GM21528 (cell line): ENCODE results near the gene RNFT2.

Experiments used
- ATAC-seq: cut with Tn5 transposase; IDR thresholded peaks from one replicate; pipeline ENCODE4 v1.9.1; 2021; ENCODE audit warnings: mild to moderate bottlenecking, moderate library complexity; ENCODE audit not compliant: unreplicated experiment, low FRiP score

Gene RNFT2

DNA sequence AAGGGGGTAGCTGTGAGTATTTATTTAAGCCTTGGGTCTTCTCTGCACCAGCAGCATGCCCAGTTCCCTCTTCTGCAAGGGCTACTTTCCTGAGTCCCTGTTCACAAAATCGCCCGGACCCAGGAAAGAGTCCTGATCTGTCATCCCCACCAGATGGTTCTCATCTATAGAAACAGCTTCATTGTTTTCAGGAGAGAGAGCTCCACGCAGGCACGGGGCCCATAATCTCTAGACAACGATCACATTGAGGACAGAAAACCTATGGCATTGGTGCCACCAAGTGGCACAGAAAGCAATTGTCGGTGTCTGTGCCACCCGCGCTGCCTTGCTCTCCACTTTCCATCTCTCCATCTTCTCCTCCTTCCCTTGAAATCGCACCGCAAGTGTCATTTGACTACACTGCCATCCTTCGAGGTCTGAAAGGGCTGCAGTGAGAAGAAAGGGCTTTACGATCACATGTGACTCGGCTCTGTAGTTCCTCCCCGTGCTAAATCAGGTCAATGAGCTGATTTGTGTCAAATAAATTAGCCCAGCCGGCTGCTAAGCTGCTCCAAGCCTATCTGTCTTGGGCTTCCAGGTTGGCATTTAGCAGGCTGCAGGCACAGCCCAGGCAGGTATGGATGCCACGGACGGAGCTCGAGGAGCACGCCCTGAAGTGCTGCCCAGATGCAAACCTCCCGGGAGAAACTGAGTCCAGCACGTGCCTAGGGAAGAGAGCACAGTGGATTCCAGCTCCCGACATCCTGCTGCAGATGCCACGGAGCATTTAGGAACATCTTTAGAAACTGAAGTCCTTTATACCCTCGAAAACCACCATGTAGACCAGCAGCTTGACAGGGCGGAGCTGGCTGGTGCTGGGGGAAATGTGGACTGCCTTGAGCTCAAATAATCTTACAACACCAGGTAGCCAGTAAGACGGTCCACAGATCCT is 29.0 kb upstream of the RNFT2 start:
- ATAC-seq: no peak

DNA sequence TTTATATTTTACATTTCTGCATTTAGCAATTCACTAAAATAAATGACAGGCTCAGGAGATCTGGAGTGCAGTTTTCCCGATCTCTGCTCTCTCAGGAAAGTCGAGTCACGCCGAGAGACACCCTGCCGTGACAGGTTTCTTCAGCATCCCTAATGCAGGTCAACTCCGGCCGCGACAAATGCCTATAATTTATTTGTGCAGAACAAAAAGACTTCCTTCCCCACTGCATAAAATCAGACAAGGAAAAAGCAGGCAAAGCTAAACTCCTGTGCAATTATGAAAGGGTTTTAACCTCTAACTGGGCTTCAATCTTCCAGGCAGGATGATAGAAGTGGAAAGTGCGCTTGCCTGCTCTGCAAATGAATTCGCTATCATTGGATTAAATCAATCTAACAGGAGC is 28.3 kb upstream of the RNFT2 start:
- ATAC-seq: no peak

GRCh38 chr12:116710370-116711150 is 27.6 kb upstream of the RNFT2 start:
- ATAC-seq: no peak

GRCh38 chr12:116712458-116713303 is 25.4 kb upstream of the RNFT2 start:
- no peak for ATAC-seq

- no peak for ATAC-seq
These were observed 24.6 kb upstream of the RNFT2 start for GRCh38 chr12:116713527-116713926.

DNA sequence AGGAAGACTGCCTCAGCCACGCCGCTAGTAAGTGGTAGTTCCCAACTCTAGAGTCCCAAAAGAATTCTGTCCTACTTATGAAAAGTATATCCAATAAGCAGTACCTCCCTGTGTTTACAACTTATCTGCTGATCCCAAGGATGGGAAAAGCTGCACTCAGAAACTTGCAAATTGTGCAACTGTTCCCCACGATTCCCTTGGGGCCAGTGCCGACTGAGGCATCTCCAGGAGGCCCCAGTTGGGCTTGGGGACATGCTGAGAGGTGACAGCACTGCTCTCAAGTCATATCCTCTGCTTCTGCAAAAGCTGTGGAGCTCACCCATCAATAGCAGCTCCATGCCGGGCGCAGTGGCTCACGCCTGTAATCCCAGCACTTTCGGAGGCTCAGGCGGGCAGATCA is 23.9 kb upstream of the RNFT2 start:
- ATAC-seq: no peak

GRCh38 chr12:116717466-116718437 is 20.4 kb upstream of the RNFT2 start:
- no peak for ATAC-seq

- ATAC-seq: no peak
These were observed 19.3 kb upstream of the RNFT2 start for GRCh38 chr12:116718655-116719454.

DNA sequence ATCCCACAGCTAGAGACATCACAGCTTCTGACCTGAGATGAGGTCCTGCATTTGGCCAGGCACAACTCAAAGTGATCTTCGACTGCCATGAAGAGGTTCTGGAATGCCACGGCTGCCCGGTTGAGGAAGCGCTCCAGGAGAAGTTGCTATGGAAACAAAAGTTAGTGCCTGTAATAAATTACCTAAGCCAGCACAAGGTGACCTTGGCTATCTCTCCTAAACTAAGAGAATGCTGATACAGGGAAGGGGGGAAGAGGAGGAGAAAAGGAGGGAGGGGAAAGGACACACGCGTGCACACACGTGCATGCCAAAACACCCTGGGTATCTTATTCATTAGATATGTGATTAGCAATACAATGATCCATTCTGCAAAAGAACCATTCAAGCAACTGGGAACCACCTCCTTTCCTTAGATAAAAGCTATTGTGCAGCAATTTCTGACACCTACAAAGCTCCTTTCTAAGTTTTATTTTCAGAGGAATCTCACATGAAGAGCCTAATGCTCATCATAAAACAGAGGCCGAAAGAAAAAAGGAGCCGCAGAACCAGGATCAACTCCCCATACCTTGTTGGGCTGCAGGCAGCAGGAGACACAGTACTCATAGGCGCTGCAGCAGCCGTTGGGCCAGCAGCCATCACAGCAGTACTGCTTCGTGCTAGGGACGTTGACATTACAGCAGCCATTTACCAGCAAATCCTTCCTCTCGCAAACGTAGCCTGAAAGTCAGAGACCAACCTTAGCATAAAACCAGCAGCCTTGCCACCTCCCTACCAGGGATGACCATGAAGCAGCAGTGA is 18.2 kb upstream of the RNFT2 start:
- ATAC-seq: no peak

GRCh38 chr12:116722245-116722644 is 15.9 kb upstream of the RNFT2 start:
- ATAC-seq: no peak

DNA sequence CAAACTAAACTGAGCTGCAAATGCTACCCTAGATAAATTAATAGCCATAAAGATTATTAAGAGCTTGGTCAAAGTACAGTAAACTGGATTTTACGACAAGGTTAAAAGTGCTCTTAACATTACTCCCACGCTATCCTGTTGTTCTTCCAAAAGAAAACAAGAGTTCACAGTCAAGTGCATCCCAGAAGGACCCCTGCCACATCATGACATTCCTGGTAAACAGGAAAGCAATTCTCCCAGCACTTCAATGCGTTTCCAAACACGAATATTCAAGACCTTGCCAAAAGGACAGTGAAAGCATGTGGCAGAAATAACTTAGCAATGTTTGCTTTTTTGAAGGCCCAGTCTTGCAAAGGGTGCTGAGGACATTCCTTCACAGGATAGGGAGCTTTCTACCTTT is 11.4 kb upstream of the RNFT2 start:
- no peak for ATAC-seq

DNA sequence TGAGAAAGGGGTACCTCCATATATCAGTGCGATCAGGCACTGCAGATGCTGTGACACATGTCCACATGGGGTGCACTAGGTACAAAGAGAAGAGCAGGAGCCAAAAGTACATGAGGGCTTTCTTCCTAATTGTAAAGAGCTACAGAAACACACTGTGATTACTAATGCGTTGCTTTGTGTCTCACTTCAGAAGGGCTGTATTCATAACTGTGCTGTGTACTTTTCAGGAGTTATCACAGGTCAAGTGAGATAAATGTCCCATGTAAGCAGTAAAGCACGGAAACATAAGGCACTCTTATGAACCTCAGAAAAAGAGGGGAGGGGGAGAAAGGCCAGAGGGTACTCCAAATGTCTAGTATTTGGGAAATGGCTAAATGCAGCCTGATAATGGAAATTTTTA is 10.9 kb upstream of the RNFT2 start:
- ATAC-seq: no peak

- no peak for ATAC-seq
These were observed 10.2 kb upstream of the RNFT2 start for GRCh38 chr12:116727891-116728290.

DNA sequence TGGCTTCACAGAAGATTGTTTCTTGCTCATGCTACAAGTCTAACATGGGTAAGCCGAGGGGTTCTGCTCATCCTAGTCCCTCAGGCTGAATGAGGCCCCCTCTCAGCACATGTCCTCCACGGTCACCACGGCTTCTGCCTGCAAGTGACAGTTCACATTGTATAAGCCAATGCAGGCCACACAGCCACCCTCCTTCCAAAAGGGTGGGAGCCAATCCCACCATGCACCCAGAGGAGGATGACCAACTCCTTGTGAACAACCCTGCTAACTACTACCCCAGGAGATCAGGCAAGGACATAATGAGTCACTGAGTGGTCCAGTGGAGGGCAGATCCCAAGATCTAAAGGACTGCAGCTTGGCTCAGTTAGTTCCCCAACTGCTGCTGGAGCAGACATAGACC is 6.3 kb upstream of the RNFT2 start:
- no peak for ATAC-seq

GRCh38 chr12:116734156-116734768 is 3.9 kb upstream of the RNFT2 start:
- ATAC-seq: no peak

DNA sequence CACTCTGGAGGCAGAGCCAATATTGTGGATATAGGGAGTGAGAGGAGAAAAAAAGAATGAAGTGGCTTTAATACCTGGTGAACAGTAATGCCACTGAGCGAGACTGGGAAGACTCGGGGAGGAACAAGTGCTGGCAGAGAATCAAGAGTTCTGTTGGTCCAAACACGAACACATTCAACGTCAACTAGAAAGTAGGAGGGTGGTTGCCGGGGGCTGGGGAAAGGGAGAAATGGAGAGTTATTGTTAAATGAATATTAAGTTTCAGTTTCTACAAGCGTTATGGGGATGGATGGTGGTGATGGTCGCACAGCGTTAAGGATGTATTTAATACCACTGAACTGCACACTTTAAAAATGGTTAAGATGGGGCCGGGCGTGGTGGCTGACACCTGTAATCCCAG is 3.0 kb upstream of the RNFT2 start:
- ATAC-seq: no peak

DNA sequence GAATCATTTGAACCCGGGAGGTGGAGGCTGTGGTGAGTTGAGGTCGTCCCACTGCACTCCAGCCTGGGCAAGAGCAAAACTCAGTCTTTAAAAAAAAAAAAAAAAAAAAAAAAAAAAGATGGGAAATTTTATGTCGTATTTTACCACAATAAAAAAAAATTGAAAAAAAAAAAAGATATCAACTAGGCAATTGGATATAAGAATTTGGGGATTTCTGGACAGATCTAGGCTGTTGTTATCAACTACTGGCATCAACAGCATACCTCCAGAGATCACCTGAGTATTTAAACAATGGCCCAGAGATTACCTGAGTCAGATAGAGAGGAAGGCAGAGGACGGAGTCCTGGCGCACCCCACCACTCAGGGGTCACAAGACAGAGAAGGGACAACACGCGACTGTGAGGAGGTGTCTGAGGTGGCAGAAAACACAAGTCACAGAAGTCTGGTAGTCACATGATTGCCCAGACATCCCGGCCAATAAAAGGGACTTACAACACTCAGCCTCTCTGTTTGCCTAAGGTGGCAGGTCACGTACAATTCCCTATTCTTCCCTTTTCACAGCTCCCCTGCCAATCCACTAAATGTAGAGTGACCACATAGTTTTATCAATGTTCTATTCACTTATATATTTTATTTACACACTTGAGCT is 2.0 kb upstream of the RNFT2 start:
- ATAC-seq: no peak
